ENCODE measurements around the gene B4GALT2.

Gene B4GALT2

DNA sequence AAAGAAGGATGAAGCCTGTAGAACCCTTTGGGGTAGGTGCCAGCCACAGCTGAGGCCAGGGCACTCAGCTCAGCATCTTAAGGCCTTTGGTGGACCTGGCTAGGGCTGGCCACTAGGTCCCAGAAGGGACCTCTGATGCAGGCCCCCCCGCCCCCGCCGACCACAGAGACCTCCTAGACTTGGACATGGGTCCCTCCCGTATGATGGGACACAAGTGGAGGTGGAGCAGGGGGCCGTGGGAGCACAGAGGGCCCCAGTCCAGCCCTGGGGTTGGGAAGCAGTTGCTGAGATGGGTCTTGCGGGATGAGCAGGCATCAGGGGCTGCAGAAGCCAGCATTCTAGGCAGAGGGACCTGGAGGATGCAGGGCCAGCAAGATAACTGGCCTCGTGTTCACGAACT is 3.2 kb downstream of the B4GALT2 start:
- peak overlapping the region; percentile 12 to 58 (median 35) for H3K4me3 Mint-ChIP-seq
- H3K4me1 Mint-ChIP-seq = peaks cover 38% of the 10 kb centered on the region
- H3K9me3 Mint-ChIP-seq = no peaks in the 10 kb centered on the region
- H3K27me3 Mint-ChIP-seq (ENCODE audit: low read depth) = no peaks in the 10 kb centered on the region
- H3K27ac Mint-ChIP-seq = peak overlapping the region in 1 of 3 experiments; percentile 79
- TF ChIP-seq, protein P1, sequence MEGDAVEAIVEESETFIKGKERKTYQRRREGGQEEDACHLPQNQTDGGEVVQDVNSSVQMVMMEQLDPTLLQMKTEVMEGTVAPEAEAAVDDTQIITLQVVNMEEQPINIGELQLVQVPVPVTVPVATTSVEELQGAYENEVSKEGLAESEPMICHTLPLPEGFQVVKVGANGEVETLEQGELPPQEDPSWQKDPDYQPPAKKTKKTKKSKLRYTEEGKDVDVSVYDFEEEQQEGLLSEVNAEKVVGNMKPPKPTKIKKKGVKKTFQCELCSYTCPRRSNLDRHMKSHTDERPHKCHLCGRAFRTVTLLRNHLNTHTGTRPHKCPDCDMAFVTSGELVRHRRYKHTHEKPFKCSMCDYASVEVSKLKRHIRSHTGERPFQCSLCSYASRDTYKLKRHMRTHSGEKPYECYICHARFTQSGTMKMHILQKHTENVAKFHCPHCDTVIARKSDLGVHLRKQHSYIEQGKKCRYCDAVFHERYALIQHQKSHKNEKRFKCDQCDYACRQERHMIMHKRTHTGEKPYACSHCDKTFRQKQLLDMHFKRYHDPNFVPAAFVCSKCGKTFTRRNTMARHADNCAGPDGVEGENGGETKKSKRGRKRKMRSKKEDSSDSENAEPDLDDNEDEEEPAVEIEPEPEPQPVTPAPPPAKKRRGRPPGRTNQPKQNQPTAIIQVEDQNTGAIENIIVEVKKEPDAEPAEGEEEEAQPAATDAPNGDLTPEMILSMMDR (IDR thresholded peaks at IDR 0.05; ENCODE audit: unreplicated experiment in 3 of 3) = no peak
- peaks cover 40% of the 10 kb centered on the region for H3K36me3 Mint-ChIP-seq (ENCODE audit: low read depth)

DNA sequence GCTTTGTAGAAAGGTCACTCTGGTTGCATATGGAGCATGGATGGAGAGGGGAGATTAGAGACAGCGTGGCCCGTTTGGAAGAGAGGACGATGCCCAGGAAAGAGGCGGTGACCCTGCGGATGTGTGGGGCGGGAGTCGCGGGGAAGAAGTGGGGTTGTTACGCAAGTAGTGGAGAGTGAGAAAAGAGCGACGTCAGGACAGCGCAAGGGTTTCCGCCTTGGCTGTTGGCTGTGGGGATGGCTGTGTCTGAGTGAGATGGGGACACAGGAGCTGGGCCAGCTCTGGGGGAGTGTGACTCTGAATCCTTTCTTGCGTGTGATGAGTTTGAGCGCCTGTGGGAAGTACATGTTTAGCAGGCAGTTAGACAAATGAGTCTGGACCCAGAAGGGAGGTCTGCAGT is 3.8 kb downstream of the B4GALT2 start:
- no peaks in the 10 kb centered on the region for H3K9me3 Mint-ChIP-seq
- peaks cover 38% of the 10 kb centered on the region for H3K4me1 Mint-ChIP-seq
- H3K4me3 Mint-ChIP-seq = peak overlapping the region in 2 of 3 experiments; percentile 17 to 58
- TF ChIP-seq, protein P1 (IDR thresholded peaks at IDR 0.05; ENCODE audit: unreplicated experiment in 3 of 3) = no peak
- H3K27ac Mint-ChIP-seq = peak overlapping the region in 2 of 3 experiments; percentile 9 to 79
- peaks cover 40% of the 10 kb centered on the region for H3K36me3 Mint-ChIP-seq (ENCODE audit: low read depth)
- H3K27me3 Mint-ChIP-seq (ENCODE audit: low read depth) = no peaks in the 10 kb centered on the region

DNA sequence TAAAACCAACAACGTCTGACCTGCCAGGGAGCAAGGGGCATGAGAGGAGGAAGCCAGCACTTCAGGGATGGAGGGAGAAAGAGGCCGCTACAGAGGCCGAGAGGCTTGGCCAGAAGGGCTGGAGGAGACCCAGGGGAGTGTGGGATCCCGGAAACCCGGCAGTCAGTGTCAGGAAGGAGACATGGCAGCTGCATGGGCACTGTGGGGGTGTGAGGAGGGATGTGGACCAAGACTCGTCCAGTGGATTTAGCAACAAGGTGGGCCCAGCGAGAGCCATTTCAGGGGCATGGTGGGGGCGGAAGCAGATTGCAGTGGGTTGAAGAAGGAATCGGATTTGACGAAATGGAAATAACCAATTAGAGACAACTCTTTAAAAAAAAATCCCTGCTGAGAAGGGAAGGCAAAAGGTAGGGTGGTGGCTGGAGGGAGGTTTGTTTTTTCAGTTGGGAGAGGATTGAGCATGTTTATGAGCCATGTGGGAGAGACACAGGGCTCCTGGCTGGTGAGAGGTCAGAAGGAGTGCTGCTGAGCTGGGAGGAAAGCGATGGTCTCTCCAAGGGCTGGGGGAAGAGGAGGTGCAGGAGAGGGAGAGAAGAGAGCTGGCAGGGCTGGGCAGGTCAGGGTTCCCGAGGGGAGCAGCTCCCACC is 4.4 kb downstream of the B4GALT2 start:
- Mint-ChIP-seq H3K9me3 (no peaks in the 10 kb centered on the region), H3K4me1 (peaks cover 33% of the 10 kb centered on the region), H3K27ac (peak overlapping the region in 2 of 3 experiments; percentile 9 to 79), H3K36me3 (ENCODE audit: low read depth) (peaks cover 36% of the 10 kb centered on the region), H3K27me3 (ENCODE audit: low read depth) (no peaks in the 10 kb centered on the region), H3K4me3 (peak overlapping the region; percentile 29 to 58 (median 37))
- TF ChIP-seq, protein P1 (IDR thresholded peaks at IDR 0.05; ENCODE audit: unreplicated experiment in 3 of 3) = no peak

DNA sequence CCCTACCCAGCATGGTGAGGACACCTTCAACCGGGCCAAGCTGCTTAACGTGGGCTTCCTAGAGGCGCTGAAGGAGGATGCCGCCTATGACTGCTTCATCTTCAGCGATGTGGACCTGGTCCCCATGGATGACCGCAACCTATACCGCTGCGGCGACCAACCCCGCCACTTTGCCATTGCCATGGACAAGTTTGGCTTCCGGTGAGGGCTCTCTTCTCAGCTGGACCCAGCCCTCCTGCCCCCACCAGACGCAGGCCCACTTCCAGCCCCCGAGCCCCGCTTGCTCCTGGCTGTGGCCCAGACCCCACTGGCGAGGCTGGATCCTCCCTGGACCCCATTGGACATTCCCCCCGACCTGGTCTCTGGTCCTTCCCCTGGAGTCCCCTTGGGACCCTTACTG is 5.8 kb downstream of the B4GALT2 start:
- Mint-ChIP-seq H3K9me3 (no peaks in the 10 kb centered on the region), H3K36me3 (ENCODE audit: low read depth) (peaks cover 34% of the 10 kb centered on the region), H3K4me1 (peaks cover 28% of the 10 kb centered on the region), H3K27ac (no peak overlapping the region), H3K27me3 (ENCODE audit: low read depth) (no peaks in the 10 kb centered on the region), H3K4me3 (no peak overlapping the region)
- TF ChIP-seq, protein P1 (IDR thresholded peaks at IDR 0.05; ENCODE audit: unreplicated experiment in 3 of 3) = no peak

DNA sequence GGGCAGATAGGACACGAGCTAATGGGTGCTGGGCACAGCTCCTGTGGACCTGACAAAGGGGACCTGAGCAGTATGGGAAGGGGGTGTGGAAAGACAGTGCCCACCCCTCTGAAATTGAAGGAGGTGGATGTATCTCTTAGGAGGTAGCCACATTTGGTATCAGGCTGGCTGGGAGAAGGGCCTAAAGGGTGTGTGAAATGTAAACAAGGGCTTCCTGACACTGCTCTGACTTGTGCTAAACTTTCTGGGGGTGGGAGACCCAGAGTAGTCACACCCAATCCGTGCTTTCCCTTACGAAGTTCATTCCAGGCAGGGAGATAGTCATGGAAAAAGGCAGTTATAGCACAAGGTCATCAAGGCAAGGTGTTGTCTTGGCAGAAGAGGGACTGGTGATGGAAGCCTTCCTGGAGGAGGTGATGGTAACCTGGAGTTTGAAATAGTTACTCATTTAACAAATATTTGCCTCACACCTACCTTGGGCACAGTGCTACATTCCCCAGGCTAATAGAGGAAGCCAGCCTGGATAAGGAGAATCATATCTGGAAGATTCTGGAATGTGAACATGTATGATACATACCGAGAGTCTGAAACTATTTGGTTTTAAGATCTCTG is 7.1 kb downstream of the B4GALT2 start:
- Mint-ChIP-seq H3K27me3 (ENCODE audit: low read depth) (no peaks in the 10 kb centered on the region), H3K27ac (peak overlapping the region in 1 of 3 experiments; percentile 98), H3K9me3 (no peaks in the 10 kb centered on the region), H3K36me3 (ENCODE audit: low read depth) (peaks cover 30% of the 10 kb centered on the region), H3K4me1 (peaks cover 22% of the 10 kb centered on the region), H3K4me3 (no peak overlapping the region)
- TF ChIP-seq, protein P1 (IDR thresholded peaks at IDR 0.05; ENCODE audit: unreplicated experiment in 3 of 3) = no peak

DNA sequence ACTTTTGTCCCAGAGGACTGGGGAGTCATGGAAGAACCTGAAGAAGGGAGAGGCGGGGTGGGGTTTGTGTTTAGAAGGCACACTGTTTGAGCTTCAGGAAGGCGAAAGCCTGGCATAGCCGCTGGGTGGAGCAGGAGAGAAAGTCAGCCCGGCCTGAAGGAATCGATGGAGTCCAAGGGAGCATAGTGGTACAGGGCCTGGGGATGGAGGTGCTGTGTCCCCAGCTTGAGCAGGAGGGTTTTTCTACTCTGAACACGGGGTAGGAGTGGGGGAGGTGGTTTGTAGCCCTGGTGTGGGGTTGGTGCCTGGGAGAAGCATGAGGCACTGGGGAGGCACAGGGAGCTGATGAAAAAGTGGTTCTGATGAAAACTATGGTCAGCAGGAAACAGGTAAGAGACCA is 7.7 kb downstream of the B4GALT2 start:
- H3K9me3 Mint-ChIP-seq = no peaks in the 10 kb centered on the region
- TF ChIP-seq, protein P1 (IDR thresholded peaks at IDR 0.05; ENCODE audit: unreplicated experiment in 3 of 3) = no peak

More for the DNA sequence above, 7.7 kb downstream of the B4GALT2 start:
- no peak overlapping the region for H3K4me3 Mint-ChIP-seq
- H3K4me1 Mint-ChIP-seq = peaks cover 22% of the 10 kb centered on the region
- peaks cover 30% of the 10 kb centered on the region for H3K36me3 Mint-ChIP-seq (ENCODE audit: low read depth)
- H3K27ac Mint-ChIP-seq = peak overlapping the region in 1 of 3 experiments; percentile 98
- H3K27me3 Mint-ChIP-seq (ENCODE audit: low read depth) = no peaks in the 10 kb centered on the region
